Measurements from ENCODE around the gene DDHD1.

DNA sequence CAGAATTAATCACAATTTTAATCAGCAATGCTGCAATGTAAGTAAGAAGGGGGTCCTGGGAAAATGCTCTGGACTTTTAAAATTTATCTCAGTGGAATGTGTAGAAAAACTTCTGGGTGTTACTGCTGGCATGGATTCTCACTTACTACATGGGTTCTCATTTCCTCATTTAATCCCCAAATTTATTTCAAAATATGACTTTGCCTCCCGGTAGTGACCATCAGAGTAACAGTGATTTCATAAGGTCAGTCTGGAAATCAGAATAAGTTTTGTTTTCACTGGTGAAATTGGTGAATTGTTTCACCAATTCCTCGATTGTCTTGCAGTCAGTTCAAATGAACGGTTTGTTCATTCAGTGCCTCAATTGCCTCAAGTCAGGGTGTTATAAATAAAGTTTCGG lies 22.3 kb upstream of the DDHD1 start:
- TF ChIP-seq, protein P1, sequence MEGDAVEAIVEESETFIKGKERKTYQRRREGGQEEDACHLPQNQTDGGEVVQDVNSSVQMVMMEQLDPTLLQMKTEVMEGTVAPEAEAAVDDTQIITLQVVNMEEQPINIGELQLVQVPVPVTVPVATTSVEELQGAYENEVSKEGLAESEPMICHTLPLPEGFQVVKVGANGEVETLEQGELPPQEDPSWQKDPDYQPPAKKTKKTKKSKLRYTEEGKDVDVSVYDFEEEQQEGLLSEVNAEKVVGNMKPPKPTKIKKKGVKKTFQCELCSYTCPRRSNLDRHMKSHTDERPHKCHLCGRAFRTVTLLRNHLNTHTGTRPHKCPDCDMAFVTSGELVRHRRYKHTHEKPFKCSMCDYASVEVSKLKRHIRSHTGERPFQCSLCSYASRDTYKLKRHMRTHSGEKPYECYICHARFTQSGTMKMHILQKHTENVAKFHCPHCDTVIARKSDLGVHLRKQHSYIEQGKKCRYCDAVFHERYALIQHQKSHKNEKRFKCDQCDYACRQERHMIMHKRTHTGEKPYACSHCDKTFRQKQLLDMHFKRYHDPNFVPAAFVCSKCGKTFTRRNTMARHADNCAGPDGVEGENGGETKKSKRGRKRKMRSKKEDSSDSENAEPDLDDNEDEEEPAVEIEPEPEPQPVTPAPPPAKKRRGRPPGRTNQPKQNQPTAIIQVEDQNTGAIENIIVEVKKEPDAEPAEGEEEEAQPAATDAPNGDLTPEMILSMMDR (IDR thresholded peaks at IDR 0.05; ENCODE audit: low read depth, low read length): no peak
- TF ChIP-seq EZH2phosphoT487 (IDR thresholded peaks at IDR 0.05; ENCODE audit: low read depth): no peak

Measured in OCI-LY3 (cell line).